Endothelial cell of hepatic sinusoid (primary cell): Measurements from ENCODE around the gene GRIK1.

ENCODE experiments used
- in situ Hi-C: cut with HindIII; loops from 2 replicates; pipeline ENCODE4 v1.10.0; 2017; ENCODE audit warnings: low sequenced_read_pairs

The GRIK1 gene

DNA sequence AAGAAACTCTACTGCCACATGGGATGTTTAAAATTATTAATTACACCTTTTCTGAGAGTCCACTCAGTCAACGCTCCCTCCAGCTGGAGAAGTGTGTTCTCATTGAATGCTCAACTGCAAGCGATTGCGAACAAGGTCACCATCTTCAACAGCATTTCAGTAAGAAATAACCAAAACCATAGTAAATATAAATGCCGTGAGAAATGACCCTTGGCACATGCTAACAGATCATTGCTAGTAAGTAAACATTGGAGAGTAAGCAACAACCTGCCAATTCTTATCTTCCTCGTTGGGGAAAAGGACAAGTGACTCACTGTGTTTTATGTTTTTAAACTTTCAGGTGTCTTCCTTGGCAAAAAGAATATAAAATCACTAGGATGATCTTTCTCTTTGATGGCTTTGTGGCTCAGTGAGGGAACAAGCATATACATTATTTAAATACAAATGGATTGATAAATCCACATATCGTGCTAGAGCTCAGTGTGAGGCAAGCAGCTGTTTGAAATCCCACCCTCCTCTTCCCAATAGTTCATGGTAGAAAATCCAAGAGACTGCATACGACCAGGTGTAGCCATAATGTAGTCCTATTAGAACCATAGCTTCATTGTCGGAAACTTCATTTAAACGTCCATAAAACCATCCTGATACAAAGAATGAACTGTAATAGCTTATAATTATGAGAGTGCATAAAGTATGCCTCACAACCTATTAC lies 214.6 kb downstream of the GRIK1 start:
- in situ Hi-C loops, result loop anchor here (5.0 kb wide), 1 partner anchor 33 kb away; no protein-coding TSS in a partner anchor

DNA sequence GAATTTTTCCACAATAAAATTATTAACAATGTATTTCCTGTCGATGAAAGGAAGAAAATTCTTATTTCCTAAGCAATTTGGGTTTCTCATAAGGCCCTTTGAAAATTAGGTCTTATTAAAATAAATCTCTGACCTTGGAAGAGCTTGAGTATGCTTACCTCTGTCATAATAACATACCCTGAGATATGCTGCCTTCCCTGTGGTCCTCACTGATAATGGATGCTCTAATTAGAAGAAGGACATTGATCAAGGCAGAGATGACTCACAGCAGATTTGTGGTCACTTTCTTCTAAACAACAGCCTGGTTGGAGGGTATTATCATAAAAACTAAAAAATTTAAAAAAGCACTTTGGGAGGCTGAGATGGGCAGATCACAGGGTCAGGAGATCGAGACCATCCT lies 217.8 kb downstream of the GRIK1 start:
- in situ Hi-C loops, result no loop called here

DNA sequence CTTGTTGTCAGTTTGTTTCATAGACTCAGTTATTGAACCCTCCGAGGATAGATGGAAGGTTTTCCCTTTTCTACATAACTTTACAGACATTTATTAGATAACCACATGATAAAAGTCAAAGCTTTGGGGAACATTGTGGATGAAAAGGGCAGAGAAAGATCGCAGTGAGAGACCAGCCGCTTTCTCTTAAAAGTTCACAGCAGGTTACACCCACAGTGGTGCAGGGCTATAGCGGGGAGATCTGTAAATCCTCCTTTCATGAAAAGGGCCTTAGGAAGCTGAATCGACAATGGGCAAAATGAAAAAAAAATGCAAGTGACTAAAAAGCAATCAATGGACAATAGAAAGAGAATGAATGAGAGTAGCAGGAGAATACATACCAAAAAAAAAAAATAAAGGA lies 218.6 kb downstream of the GRIK1 start:
- in situ Hi-C loops, result no loop called here

DNA sequence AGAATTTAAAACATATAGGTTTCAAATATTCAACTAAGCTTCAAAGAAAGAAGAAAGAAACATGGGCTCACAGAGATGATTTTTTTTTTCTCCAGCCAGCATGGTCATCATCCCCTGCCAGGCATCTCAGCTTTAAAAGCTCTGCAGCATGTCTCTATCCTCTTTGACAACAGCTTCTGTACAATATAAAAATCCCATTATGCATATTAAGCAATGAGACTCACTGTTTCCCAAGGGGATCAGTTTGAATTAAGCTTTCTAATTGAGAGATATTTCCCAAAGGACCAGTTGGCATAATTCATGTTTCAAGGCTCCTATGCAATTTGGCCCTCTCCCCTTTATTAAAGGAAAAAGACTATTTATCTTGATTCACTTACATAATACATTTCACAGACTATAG lies 220.3 kb downstream of the GRIK1 start:
- in situ Hi-C loops, result no loop called here

DNA sequence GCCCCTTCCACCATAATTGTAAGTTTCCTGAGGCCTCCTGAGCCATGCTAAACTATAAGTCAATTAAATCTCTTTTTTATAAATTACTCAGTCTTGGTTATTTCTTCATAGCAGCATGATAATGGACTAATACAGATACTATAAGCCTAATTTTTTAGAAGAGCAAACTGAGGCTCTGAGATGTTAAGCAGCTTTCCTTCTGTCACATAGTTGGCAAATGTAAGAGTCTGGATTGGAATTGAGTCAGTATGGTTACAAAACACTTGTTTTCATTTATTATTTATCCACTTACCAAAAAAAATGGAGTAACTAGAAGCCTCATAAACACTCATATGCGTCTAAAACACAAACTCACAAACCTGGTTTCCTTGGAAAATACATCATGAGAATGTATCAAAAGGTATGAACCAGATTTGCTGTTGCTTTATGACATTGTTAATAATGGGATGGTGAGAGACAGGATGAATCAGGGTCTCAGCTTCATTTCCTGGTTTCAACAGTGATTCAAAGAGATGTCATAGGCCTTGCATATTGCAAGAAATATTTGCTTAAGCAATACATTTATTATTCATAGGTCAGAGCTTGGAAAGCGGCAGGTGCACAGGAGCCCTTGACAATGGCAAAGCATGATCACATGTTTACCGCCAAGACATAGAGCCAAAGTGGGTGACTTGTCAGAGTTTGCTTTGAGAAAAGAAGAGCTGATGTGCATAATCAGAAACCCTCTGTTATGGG lies 221.5 kb downstream of the GRIK1 start:
- in situ Hi-C loops, result no loop called here

DNA sequence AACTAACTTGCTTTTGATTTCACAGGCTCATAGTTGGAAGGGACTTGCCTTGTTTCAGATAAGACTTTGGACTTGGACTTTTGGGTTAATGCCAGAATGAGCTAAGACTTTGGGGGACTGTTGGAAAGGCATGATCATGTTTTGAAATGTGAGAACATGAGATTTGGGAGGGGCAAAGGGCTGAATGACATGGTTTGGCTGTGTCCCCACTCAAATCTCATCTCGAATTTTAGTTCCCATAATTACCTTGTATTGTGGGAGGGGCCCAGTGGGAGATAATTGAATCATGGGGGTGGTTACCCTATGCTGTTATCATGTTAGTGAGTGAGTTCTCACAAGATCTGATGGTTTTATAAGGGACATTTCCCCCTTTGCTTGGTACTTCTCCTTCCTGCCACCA lies 222.1 kb downstream of the GRIK1 start:
- in situ Hi-C loops, result no loop called here

DNA sequence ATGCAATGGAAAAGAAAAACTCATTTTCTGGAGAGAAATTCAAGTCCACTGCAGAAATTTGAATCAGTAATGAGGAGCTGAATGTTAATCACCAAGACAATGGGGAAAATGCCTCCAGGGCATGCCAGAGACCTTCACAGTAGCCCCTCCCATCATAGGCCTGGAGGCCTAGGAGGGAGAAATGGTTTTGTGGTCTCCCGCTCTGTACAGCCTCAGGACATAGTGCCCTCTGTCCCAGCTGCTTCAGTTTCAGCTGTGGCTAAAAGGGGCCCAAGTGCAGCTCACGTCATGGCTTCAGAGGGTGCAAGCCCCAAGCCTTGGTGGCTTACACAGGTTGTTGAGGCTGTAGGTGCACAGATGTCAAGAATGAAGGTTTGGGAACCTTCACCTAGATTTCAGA lies 223.0 kb downstream of the GRIK1 start:
- in situ Hi-C loops, result no loop called here

DNA sequence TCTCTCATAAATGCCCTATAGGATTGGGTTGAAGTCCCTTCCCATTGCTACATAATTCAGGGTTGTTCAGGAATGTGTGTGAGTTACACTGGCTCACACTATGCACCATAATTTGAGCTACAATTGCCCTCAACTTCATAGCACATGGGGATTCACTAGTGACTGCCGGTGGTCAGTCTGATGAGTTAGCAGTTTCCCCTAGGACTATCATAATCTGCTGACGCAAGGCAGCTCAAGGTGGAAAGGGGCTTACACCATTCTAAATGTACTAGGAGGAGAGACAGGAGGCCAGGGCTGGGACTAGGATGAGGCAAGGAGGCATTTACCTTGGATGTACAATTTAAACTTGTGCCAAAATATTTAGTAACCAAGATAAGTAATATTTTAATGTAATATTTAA lies 224.7 kb downstream of the GRIK1 start:
- in situ Hi-C loops, result no loop called here

DNA sequence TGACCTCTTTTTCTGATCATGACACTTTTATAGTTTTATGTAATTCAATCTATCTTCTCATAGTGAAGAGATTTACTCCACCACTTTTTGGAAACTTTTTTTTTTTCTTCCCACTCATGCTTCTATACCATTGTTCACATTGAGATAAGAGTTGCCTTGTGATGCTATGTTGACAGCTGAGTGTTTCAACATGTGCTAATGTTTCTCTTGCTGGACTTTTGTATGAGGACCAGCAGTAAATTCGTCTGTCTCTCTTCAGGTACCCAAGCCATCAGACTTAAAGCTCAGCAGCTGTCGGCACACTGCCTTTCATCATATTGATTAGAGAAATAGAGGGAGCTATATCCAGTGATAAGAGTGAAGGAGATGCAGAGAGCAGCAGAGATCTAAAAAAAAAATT lies 227.0 kb downstream of the GRIK1 start:
- in situ Hi-C loops, result no loop called here

DNA sequence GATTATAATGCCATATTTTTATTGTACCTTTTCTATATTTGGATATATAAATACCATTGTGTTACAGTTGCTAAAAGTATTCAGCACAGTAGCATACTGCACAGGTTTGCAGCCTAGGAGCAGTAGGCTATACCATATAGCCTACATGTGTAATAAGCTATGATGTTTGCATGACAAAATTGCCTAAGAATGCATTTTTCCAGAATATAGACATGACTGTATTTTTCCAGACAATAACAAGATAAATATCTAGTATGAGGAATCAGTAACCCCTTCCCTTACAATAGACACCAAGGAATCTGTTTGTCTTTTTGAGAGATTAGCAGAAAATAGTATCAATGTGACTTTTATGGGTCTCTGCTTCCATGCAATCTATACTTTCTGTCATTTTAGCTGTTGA lies 228.6 kb downstream of the GRIK1 start:
- in situ Hi-C loops, result no loop called here

DNA sequence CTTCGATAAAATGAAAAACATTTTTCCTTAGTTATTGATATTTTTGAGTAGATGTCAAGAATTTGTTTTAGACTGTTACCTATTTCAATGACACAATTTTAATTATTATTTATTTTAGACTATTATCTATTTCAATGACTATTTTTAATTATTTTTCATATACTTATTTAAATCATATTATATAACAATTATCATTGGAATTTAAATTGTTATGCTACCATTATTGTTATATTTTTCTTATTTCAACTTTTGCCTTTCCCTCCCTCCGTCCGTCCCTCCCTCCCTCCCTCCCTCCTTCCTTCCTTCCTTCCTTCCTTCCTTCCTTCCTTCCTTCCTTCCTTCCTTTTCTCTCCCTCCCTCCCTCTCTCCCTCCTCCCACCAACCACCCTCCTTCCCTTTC lies 229.3 kb downstream of the GRIK1 start:
- in situ Hi-C loops, result no loop called here

DNA sequence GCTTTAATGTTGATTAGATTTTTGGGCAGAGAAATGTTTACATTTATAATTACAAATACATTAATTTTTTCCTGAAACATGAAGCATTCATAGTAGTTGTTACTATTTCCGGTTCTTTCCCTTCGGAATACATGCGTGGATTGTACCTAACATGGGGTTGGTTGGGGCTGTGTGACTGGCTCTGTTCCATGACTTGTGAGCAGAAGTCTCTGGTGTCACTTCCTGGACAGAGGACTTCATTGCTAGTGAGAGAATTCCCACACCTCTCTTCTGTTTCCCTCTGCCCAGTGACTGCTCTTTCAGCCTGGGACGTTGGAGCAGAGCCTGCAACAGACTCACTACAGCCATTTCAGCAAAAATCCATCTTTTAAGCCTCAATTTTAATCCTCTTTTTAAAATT lies 231.4 kb downstream of the GRIK1 start:
- in situ Hi-C loops, result no loop called here

DNA sequence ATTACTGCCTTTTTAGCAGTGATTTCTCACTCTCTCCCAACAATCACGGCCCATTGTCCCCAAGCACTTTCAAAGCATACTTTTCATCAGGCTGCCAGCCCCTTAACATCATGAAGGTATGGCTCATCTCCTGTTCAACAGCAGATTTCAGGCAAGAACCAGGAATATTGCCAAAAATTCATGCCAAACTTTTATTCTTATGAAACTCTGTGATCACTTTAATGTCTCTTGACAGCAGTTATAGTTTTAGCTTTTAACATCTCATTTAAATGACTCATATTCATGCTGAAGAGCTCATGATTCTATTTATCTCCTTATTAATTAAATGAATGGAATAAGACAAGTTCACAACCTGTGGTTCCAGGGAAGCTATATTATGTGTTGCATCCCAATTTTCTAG lies 235.1 kb downstream of the GRIK1 start:
- in situ Hi-C loops, result no loop called here

DNA sequence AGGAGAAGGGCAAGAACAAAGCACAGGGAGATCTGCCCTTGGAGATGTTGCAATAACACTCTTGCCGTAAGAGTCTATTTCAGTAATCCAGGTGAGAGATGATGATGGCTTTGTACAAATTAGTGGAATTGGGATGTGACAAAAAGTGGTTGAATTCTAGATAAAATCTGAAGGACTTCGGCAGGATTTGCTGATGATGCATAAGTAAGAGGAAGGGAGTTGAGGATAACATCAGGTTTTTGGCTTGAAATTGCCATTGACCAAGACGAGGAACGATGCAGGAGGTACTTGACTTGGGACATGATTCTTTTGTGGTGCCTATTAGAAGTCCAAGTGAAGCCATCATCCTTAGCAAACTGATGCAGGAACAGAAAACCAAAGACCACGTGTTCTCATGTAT lies 238.1 kb downstream of the GRIK1 start:
- in situ Hi-C loops, result no loop called here

DNA sequence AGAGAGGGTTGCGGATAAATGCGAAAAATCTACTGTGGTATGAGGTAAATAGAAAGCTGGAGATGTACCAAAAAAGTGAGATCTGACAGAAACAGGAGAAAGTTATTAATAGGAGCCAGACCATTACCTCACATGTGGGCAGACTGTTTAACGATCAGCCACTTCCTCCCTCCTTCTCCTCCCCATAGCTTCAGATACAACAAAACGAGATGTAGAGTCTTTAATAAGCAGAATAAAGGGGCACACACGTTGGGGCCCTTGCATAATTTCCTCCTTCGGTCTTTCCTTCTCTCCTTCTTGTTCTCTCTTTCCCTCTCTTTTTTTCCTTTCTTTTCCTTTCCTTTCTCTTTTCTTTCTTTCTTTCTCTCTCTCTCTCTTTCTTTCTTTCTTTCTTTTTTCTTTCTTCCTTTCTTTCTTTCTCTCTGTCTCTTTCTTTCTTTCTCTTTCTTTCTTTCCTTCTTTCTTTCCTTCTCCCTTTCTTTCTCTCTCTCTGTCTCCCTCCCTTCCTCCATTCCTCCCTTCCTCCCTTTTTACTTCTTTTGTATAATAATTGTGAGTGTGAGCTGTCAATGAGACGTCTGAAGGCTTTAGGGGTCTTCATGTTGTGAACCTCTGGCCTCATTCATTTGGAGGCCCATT lies 242.1 kb downstream of the GRIK1 start:
- in situ Hi-C loops, result no loop called here

DNA sequence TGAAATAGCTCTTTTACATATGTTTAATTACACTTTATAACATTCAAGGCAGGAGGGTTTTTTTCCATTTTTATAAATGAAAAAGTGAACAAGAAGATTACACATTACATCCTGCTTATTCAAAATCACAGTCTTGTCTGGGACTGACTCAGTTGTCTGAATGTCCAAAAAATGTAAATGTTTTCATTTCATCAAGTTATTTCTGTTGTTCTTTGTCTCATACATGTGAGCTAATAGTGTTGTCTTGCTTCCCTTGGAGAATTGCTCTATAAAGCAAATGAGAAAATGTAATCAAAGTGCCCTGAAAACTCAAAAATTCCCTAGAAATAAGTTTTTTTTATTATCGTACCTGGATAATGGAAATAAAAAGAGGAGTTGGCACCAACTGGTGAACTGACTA lies 242.9 kb downstream of the GRIK1 start:
- in situ Hi-C loops, result no loop called here

DNA sequence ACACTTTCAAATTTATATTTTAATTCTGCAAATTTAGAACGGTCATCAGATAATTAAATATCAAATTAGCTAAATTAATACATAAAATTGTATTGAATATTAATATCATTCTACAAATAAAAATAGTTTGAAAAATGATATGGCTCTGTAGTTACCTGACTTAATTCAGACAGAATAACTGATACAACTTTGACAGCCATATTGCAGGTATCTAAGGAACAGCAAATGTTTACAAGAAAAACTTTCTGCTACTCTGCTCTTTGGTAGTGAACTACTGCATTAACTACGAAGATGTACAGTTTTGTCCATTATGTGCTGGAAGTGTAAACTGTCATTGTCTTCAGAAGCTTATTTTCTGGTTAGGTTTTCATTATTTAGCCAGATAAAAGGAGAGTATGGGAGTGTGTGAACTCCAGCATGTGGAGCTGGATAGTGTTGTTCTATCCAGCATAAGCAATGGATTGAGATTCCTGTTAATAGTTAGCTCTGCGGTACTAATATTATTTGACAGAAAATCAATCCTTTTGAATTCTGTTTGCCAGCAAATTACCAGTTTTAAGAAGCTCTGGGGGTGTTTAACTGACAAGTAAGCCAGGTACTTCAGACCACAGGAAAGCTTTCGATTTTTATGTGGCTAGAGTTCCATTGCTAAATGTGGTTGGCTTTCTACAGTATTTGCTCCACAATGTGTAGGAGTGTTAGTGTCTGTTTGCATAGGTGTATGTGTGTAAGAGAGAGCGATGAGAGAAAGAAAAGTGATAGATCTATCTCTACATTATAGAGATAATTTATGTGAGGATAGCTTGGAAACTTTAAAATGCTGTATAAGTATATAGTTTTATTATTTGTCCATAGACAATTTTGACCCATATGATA lies 247.9 kb downstream of the GRIK1 start:
- in situ Hi-C loops, result loop anchor here (5.0 kb wide), 1 partner anchor 35 kb away; no protein-coding TSS in a partner anchor

DNA sequence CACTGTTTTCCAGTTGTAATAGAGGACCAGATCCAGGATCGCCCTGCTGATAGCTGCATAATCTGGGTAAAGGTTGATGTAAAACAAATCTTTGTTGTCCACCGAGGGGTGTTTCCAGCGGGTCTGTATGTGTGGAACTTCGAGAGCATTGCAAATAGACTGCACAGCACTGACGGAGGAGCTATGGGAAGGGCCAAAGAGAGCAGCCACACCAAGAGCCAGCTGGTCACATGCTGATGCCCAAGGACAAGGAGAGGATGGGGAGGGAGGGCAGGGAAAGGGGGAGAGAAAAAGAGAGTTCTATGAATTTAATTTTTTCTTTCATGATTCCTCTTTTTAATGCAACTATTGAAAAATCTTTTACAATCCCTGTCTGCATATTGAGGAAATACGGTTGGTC lies 250.0 kb downstream of the GRIK1 start:
- in situ Hi-C loops, result loop anchor here (5.0 kb wide), 1 partner anchor 38 kb away; no protein-coding TSS in a partner anchor

DNA sequence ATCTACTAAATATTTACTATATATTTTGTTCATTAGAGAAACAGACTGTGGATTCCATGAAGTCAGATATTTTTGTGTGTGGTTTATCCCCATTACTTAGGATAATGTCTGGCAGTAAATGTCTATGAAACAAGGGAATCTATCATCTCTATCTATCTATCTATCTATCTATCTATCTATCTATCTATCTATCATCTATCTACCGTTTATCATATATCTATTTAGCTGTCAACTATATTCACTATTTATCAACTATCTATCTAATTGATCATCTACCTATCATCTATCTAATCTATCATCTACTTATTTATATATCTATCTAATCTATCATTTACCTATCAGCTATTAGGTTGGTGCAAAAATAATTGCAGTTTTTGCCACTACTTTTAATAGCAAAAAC lies 255.7 kb downstream of the GRIK1 start:
- in situ Hi-C loops, result no loop called here

DNA sequence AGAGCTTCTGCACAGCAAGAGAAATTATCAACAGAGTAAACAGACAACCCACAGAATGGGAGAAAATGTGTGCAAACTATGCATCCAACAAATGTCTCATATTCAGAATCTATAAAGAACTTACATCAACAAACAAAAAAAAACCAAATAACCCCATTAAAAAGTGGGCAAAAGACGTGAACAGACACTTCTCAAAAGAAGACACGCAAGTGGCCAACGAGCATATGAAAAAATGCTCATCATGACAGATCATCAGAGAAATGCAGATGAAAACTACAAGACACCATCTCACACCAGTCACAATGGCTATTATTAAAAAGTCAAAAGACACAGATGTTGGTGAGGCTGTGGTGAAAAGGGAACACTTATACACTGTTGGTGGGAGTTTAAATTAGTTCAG lies 257.0 kb downstream of the GRIK1 start:
- in situ Hi-C loops, result no loop called here

DNA sequence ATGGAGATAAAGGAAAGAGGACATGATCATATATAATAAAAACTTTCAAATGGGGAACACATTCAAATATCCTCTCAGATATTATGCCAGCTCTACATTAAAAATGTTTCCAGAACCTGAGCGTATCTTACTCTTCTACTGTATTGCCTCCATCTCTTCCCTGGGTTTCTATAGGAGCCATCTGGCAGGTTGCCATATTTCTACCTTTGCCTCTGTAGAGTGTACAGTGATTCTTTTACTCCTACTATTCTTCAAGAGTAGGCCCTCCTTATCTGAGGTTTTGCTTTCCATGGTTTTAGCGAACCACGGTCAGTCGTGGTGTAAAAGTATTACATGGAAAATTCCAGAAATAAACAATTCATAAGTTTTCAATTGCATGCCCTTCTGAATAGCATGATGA lies 259.5 kb downstream of the GRIK1 start:
- in situ Hi-C loops, result no loop called here
